RWPE2 (cell line): ENCODE data around the gene MOB3A.
"Not testable (repeated sequence)": the region's sequence is repeated elsewhere in the genome, so short reads cannot be mapped to it uniquely, and the experiment has no call there.

Source experiments
- ATAC-seq: fragments of 200-7000 bp; cut with Tn5 transposase; 3 replicates; pipeline ENCODE4 v1.9.1; 2021; ENCODE audit warnings: low read depth
- DNase-seq: peaks from one replicate; pipeline ENCODE4 v3.0.0-alpha.2; 2020; ENCODE audit warnings: low spot score
- H3K27ac ChIP-seq: fragments of 450-650 bp; 2 replicates; pipeline ENCODE4 v1.5.1; 2017; ENCODE audit warnings: mild to moderate bottlenecking; ENCODE audit not compliant: poor library complexity, severe bottlenecking
- H3K27me3 ChIP-seq: fragments of 250-450 bp; sonication (Bioruptor Pico); 2 replicates; pipeline ENCODE4 v1.5.1; 2021; ENCODE audit warnings: mild to moderate bottlenecking, moderate library complexity; ENCODE audit not compliant: insufficient read depth, poor library complexity, severe bottlenecking
- H3K36me3 ChIP-seq: fragments of 250-450 bp; sonication (Bioruptor Pico); 2 replicates; pipeline ENCODE4 v1.5.1; 2020; ENCODE audit warnings: low read depth, mild to moderate bottlenecking, moderate library complexity
- H3K4me1 ChIP-seq: fragments of 250-450 bp; sonication (Bioruptor Pico); 2 replicates; pipeline ENCODE4 v1.5.1; 2021; ENCODE audit warnings: mild to moderate bottlenecking, moderate library complexity; ENCODE audit not compliant: insufficient read depth, poor library complexity, severe bottlenecking
- H3K4me3 ChIP-seq: fragments of 250-450 bp; sonication (Bioruptor Pico); 2 replicates; pipeline ENCODE4 v1.5.1; 2021; ENCODE audit warnings: mild to moderate bottlenecking, moderate library complexity; ENCODE audit not compliant: severe bottlenecking
- H3K9me3 ChIP-seq: fragments of 250-450 bp; sonication (Bioruptor Pico); 2 replicates; pipeline ENCODE4 v1.5.1; 2021; ENCODE audit warnings: mild to moderate bottlenecking, moderate library complexity; ENCODE audit not compliant: severe bottlenecking
- CTCF ChIP-seq: fragments of 450-650 bp; IDR thresholded peaks from one replicate; pipeline ENCODE4 v1.5.1; 2017; ENCODE audit warnings: mild to moderate bottlenecking, moderate library complexity; ENCODE audit not compliant: poor library complexity, severe bottlenecking

The MOB3A gene

GRCh38 chr19:2132731-2133490 is 36.8 kb upstream of the MOB3A start:
- no peak overlapping the region for H3K27ac ChIP-seq
- peaks cover 69% of the 10 kb centered on the region for H3K36me3 ChIP-seq
- H3K4me1 ChIP-seq: no peaks in the 10 kb centered on the region
- H3K4me3 ChIP-seq: no peak overlapping the region
- DNase-seq (peak; percentile 37), ATAC-seq (no peak)
- H3K9me3 ChIP-seq: no peaks in the 10 kb centered on the region
- TF ChIP-seq CTCF: no peak
- no peaks in the 10 kb centered on the region for H3K27me3 ChIP-seq

- H3K36me3 ChIP-seq: peaks cover 69% of the 10 kb centered on the region
- H3K9me3 ChIP-seq: no peaks in the 10 kb centered on the region
- no peak for ATAC-seq
- no peak for DNase-seq
- H3K4me1 ChIP-seq: no peaks in the 10 kb centered on the region
- TF ChIP-seq CTCF: no peak
- H3K27me3 ChIP-seq: no peaks in the 10 kb centered on the region
- no peak overlapping the region for H3K27ac ChIP-seq
- no peak overlapping the region for H3K4me3 ChIP-seq
Measured at GRCh38 chr19:2132191-2132590, 36.1 kb upstream of the MOB3A start.

GRCh38 chr19:2131012-2131975 is 35.2 kb upstream of the MOB3A start:
- not testable (repeated sequence) for H3K27me3 ChIP-seq, ATAC-seq, DNase-seq, H3K27ac ChIP-seq, H3K4me3 ChIP-seq, H3K9me3 ChIP-seq, H3K4me1 ChIP-seq
- H3K36me3 ChIP-seq: peaks cover 68% of the 10 kb centered on the region

GRCh38 chr19:2129892-2130770 is 34.0 kb upstream of the MOB3A start:
- H3K36me3 ChIP-seq: peaks cover 74% of the 10 kb centered on the region
- H3K27ac ChIP-seq: no peak overlapping the region
- H3K27me3 ChIP-seq: no peaks in the 10 kb centered on the region
- H3K9me3 ChIP-seq: no peaks in the 10 kb centered on the region
- DNase-seq (peak; percentile 59), ATAC-seq (no peak)
- H3K4me1 ChIP-seq: no peaks in the 10 kb centered on the region
- TF ChIP-seq CTCF: no peak
- no peak overlapping the region for H3K4me3 ChIP-seq

- H3K27ac ChIP-seq: no peak overlapping the region
- H3K4me3 ChIP-seq: no peak overlapping the region
- H3K27me3 ChIP-seq: no peaks in the 10 kb centered on the region
- ATAC-seq (no peak), DNase-seq (no peak)
- no peak for TF ChIP-seq CTCF
- peaks cover 74% of the 10 kb centered on the region for H3K36me3 ChIP-seq
- H3K9me3 ChIP-seq: no peaks in the 10 kb centered on the region
- no peaks in the 10 kb centered on the region for H3K4me1 ChIP-seq
Measured at GRCh38 chr19:2129486-2129885, 33.4 kb upstream of the MOB3A start.
